SW 1271 (cell line): ENCODE data around the gene SLC29A4.
"Not testable (repeated sequence)": the region's sequence is repeated elsewhere in the genome, so short reads cannot be mapped to it uniquely, and the experiment has no call there.

Experiments
- DNase-seq, 2 experiments: peaks; one replicate each; lab custom pipeline; 2025; lab: John Stamatoyannopoulos, UW

The SLC29A4 gene

GRCh38 chr7:5296015-5296610, 13.4 kb downstream of the SLC29A4 start:
- no peak for DNase-seq

- no peak for DNase-seq
These were observed 14.0 kb downstream of the SLC29A4 start for GRCh38 chr7:5296611-5297226.

GRCh38 chr7:5300366-5300765, 17.6 kb downstream of the SLC29A4 start:
- no peak for DNase-seq

GRCh38 chr7:5302577-5302976, 19.8 kb downstream of the SLC29A4 start:
- DNase-seq, result no peak

- DNase-seq, result no peak
These were observed 20.3 kb downstream of the SLC29A4 start for GRCh38 chr7:5303061-5303460.

- no peak for DNase-seq
These were observed 21.1 kb downstream of the SLC29A4 start for GRCh38 chr7:5303591-5304505.

- DNase-seq, result not testable (repeated sequence)
These were observed 22.3 kb downstream of the SLC29A4 start for GRCh38 chr7:5305050-5305449.

- DNase-seq, result not testable (repeated sequence)
These were observed 24.7 kb downstream of the SLC29A4 start for GRCh38 chr7:5307221-5308142.

- no peak for DNase-seq
These were observed 26.4 kb downstream of the SLC29A4 start for GRCh38 chr7:5309146-5309545.

GRCh38 chr7:5310822-5311405, 28.2 kb downstream of the SLC29A4 start:
- DNase-seq, result no peak

GRCh38 chr7:5312276-5313070, 29.7 kb downstream of the SLC29A4 start:
- not testable (repeated sequence) for DNase-seq

GRCh38 chr7:5313076-5313885, 30.5 kb downstream of the SLC29A4 start:
- not testable (repeated sequence) for DNase-seq

- no peak for DNase-seq
These were observed 32.1 kb downstream of the SLC29A4 start for GRCh38 chr7:5314864-5315263.

GRCh38 chr7:5315761-5316160, 33.0 kb downstream of the SLC29A4 start:
- DNase-seq, result no peak

- DNase-seq, result not testable (repeated sequence)
These were observed 35.9 kb downstream of the SLC29A4 start for GRCh38 chr7:5318613-5319012.

GRCh38 chr7:5320391-5320790, 37.6 kb downstream of the SLC29A4 start:
- no peak for DNase-seq

GRCh38 chr7:5320802-5321396, 38.2 kb downstream of the SLC29A4 start:
- DNase-seq, result no peak

- no peak for DNase-seq
These were observed 40.1 kb downstream of the SLC29A4 start for GRCh38 chr7:5322621-5323410.
